PC-3 (cell line): ENCODE results near the gene C1QB. TPM values are rescaled to one million over a fixed set of nuclear protein-coding genes. Genes with fewer than 3 reads are reported as not detected.

Source experiments
- ATAC-seq: fragments of 200-7000 bp; cut with Tn5 transposase; 2 replicates; pipeline ENCODE4 v1.9.1; 2020; ENCODE audit warnings: mild to moderate bottlenecking, moderate library complexity
- BruUV-seq: library from RNA; stranded (reverse); fragments of 400-500 nt; replicated peaks from 2 replicates; lab custom pipeline; 2021; lab: Mats Ljungman, UMichigan
- CTCF ChIA-PET: fragments of 300-600 bp; sonication (Branson Sonifier 250); formaldehyde crosslinking; loops from one replicate; lab custom pipeline; 2022; ENCODE audit warnings: antibody characterized with exemption; lab: Charles Lee
- POLR2A ChIA-PET: fragments of 300-600 bp; sonication (Branson Sonifier 250); formaldehyde crosslinking; loops from one replicate; lab custom pipeline; 2022; ENCODE audit warnings: antibody characterized with exemption; ENCODE audit not compliant: unreplicated experiment; lab: Charles Lee
- DNase-seq: peaks from one replicate; pipeline ENCODE4 v3.0.0-alpha.2; 2015
- H2AFZ ChIP-seq: fragments of 300-600 bp; sonication (generic); 2 replicates; pipeline ENCODE4 v1.6.0; 2016; ENCODE audit warnings: antibody characterized with exemption, low read length
- H3F3A ChIP-seq: fragments of 300-600 bp; sonication (generic); one replicate; pipeline ENCODE4 v1.6.0; 2017; ENCODE audit warnings: antibody characterized with exemption, low read length, control low read depth, mild to moderate bottlenecking; ENCODE audit not compliant: unreplicated experiment
- H3K27ac ChIP-seq: fragments of 300-600 bp; sonication (generic); 2 replicates; pipeline ENCODE4 v1.5.1; 2016; ENCODE audit warnings: mild to moderate bottlenecking, low read length
- H3K27me3 ChIP-seq: fragments of 300-600 bp; sonication (generic); 2 replicates; pipeline ENCODE4 v1.6.1; 2016; ENCODE audit warnings: low read length, mixed read lengths
- H3K36me3 ChIP-seq: fragments of 300-600 bp; sonication (generic); 2 replicates; pipeline ENCODE4 v1.6.1; 2016; ENCODE audit warnings: low read depth, mixed run types, low read length, mixed read lengths
- H3K4me1 ChIP-seq: fragments of 300-600 bp; sonication (generic); 2 replicates; pipeline ENCODE4 v1.5.1; 2016; ENCODE audit warnings: low read length; ENCODE audit not compliant: insufficient read depth
- H3K4me2 ChIP-seq: fragments of 300-600 bp; sonication (generic); 2 replicates; pipeline ENCODE4 v1.6.0; 2016; ENCODE audit warnings: low read length
- H3K4me3 ChIP-seq: fragments of 300-600 bp; sonication (generic); 2 replicates; pipeline ENCODE4 v1.5.1; 2016; ENCODE audit warnings: mild to moderate bottlenecking, low read length, mixed read lengths
- H3K79me2 ChIP-seq: fragments of 300-600 bp; sonication (generic); 2 replicates; pipeline ENCODE4 v1.6.1; 2017; ENCODE audit warnings: low read length, mixed read lengths
- H3K9ac ChIP-seq: fragments of 300-600 bp; sonication (generic); 2 replicates; pipeline ENCODE4 v1.6.0; 2016; ENCODE audit warnings: mild to moderate bottlenecking, low read length
- H3K9me2 ChIP-seq: fragments of 300-600 bp; sonication (generic); replicated peaks from 2 replicates; pipeline ENCODE4 v1.6.1; 2016; ENCODE audit warnings: mixed run types, low read length, mixed read lengths
- H3K9me3 ChIP-seq: fragments of 300-600 bp; sonication (generic); 2 replicates; pipeline ENCODE4 v1.6.1; 2016; ENCODE audit warnings: low read length, mixed read lengths
- H4K20me1 ChIP-seq: fragments of 300-600 bp; sonication (generic); 2 replicates; pipeline ENCODE4 v1.6.1; 2016; ENCODE audit warnings: low read length, mixed read lengths
- CTCF ChIP-seq: fragments of 300-600 bp; sonication (generic); conservative IDR thresholded peaks from 2 replicates; pipeline ENCODE4 v1.5.1; 2017; ENCODE audit warnings: antibody characterized with exemption, low read depth, mild to moderate bottlenecking, low read length
- EZH2 ChIP-seq: fragments of 300-600 bp; sonication (generic); IDR thresholded peaks from one replicate; pipeline ENCODE4 v1.6.1; 2017; ENCODE audit warnings: antibody characterized with exemption, mild to moderate bottlenecking, low read length; ENCODE audit not compliant: unreplicated experiment
- EZH2phosphoT487 ChIP-seq: fragments of 300-600 bp; sonication (generic); IDR thresholded peaks from 2 replicates; pipeline ENCODE4 v1.6.1; 2018; ENCODE audit warnings: mild to moderate bottlenecking, antibody characterized with exemption, low read length, borderline replicate concordance
- intact Hi-C: fragments of 100-400 bp; cut with micrococcal nuclease; formaldehyde crosslinking; loops from 2 replicates; pipeline ENCODE4 v1.9.0; 2023
- total RNA-seq: library from RNA; depleted of rRNA; stranded (reverse); fragments of >200 nt; gene quantifications from 2 replicates; pipeline ENCODE4 v1.2.3, GENCODE V29; 2014

The C1QB gene
- total RNA-seq, 1 experiment from 2014 or later, result not detected

- no peaks in the 10 kb centered on the region for H3K27me3 ChIP-seq
- ChIA-PET POLR2A (no interaction called here), CTCF (interaction anchor here (2.8 kb wide), 1 partner anchor 186 kb away, joined by 21 read pairs; no protein-coding TSS in a partner anchor)
- intact Hi-C loops, result no loop called here
- H2AFZ ChIP-seq, result peak overlapping the region; percentile 56; the same call in 1 of the 2 replicates
- ATAC-seq (no peak), DNase-seq (peak; percentile 31)
- no peaks in the 10 kb centered on the region for H3F3A ChIP-seq
- no peaks in the 10 kb centered on the region for H3K9me3 ChIP-seq
- H3K9me2 ChIP-seq, result no peaks in the 10 kb centered on the region
- H3K4me3 ChIP-seq, result no peak overlapping the region
- no peaks in the 10 kb centered on the region for H3K79me2 ChIP-seq
- no peak overlapping the region for H3K9ac ChIP-seq
- BruUV-seq, result no TSS peak
- TF ChIP-seq EZH2 (no peak), CTCF (no peak), EZH2phosphoT487 (no peak)
- H4K20me1 ChIP-seq, result no peaks in the 10 kb centered on the region
- H3K4me1 ChIP-seq, result peaks cover 10% of the 10 kb centered on the region; the same call in 1 of the 2 replicates
- peak overlapping the region; percentile 33; the same call in 1 of the 2 replicates for H3K4me2 ChIP-seq
- H3K36me3 ChIP-seq, result no peaks in the 10 kb centered on the region
- no peak overlapping the region for H3K27ac ChIP-seq
Observed at GRCh38 chr1:22702296-22703085, 49.5 kb downstream of the C1QB start.

GRCh38 chr1:22704440-22705067 lies 51.5 kb downstream of the C1QB start:
- H3K4me1 ChIP-seq, result peaks cover 10% of the 10 kb centered on the region; the same call in 1 of the 2 replicates
- no peak overlapping the region for H3K4me3 ChIP-seq
- CTCF ChIA-PET, result interaction anchor here (0.6 to 2.8 kb wide), 14 partner anchors 8 to 259 kb away, joined by 3 to 21 read pairs (median 5); no protein-coding TSS in a partner anchor
- POLR2A ChIA-PET, result interaction anchor here (0.7 kb wide), 1 partner anchor 28 kb away, joined by 6 read pairs; no protein-coding TSS in a partner anchor
- peak; percentile 85 for TF ChIP-seq CTCF
- TF ChIP-seq EZH2, result no peak
- no peak for TF ChIP-seq EZH2phosphoT487
- no peaks in the 10 kb centered on the region for H3K79me2 ChIP-seq
- no peak overlapping the region for H3K27ac ChIP-seq
- no peak overlapping the region for H3K9ac ChIP-seq
- DNase-seq (peak; percentile 90), ATAC-seq (peak; percentile 99)
- no peaks in the 10 kb centered on the region for H4K20me1 ChIP-seq
- no peaks in the 10 kb centered on the region for H3K9me2 ChIP-seq
- intact Hi-C loops, result loop anchor here (1.0 kb wide), 4 partner anchors 30 to 226 kb away; no protein-coding TSS in a partner anchor
- 0 out of 2 replicates have a peak overlapping the region, but pooled peaks have one; percentile 18 for H2AFZ ChIP-seq
- no peaks in the 10 kb centered on the region for H3F3A ChIP-seq
- no peaks in the 10 kb centered on the region for H3K9me3 ChIP-seq
- no peaks in the 10 kb centered on the region for H3K27me3 ChIP-seq
- BruUV-seq, result no TSS peak
- H3K4me2 ChIP-seq, result no peak overlapping the region
- H3K36me3 ChIP-seq, result no peaks in the 10 kb centered on the region
